Neuronal stem cell (in vitro differentiated cells): ENCODE data around the gene CD80.
"Not testable (repeated sequence)": the region's sequence is repeated elsewhere in the genome, so short reads cannot be mapped to it uniquely, and the experiment has no call there.

Experiments
- DNase-seq: peaks from one replicate; pipeline ENCODE4 v3.0.0-alpha.2; 2013; ENCODE audit warnings: low spot score
- H2AFZ ChIP-seq: one replicate; pipeline ENCODE4 v1.6.1; 2013; ENCODE audit warnings: mild to moderate bottlenecking, low read length, inconsistent platforms
- H2AK5ac ChIP-seq: 2 replicates; pipeline ENCODE4 v1.6.1; 2013; ENCODE audit warnings: low read depth, mild to moderate bottlenecking, inconsistent platforms, low read length, moderate library complexity, mixed read lengths
- H2BK120ac ChIP-seq: 2 replicates; pipeline ENCODE4 v1.6.1; 2013; ENCODE audit warnings: low read depth, mild to moderate bottlenecking, inconsistent platforms, low read length, moderate library complexity, mixed read lengths
- H2BK12ac ChIP-seq: one replicate; pipeline ENCODE4 v1.6.1; 2013; ENCODE audit warnings: low read length, inconsistent platforms
- H2BK15ac ChIP-seq: 2 replicates; pipeline ENCODE4 v1.6.1; 2013; ENCODE audit warnings: mild to moderate bottlenecking, low read length, inconsistent platforms, mixed read lengths
- H2BK5ac ChIP-seq: one replicate; pipeline ENCODE4 v1.6.1; 2013; ENCODE audit warnings: inconsistent platforms, mild to moderate bottlenecking, low read length, moderate library complexity
- H3K14ac ChIP-seq: one replicate; pipeline ENCODE4 v1.6.1; 2013; ENCODE audit warnings: low read length, inconsistent platforms
- H3K18ac ChIP-seq: 2 replicates; pipeline ENCODE4 v1.6.1; 2013; ENCODE audit warnings: low read length, inconsistent platforms
- H3K23ac ChIP-seq: 2 replicates; pipeline ENCODE4 v1.6.1; 2013; ENCODE audit warnings: low read depth, mild to moderate bottlenecking, mixed read lengths, low read length, inconsistent platforms; ENCODE audit not compliant: poor library complexity
- H3K27ac ChIP-seq: replicated peaks from 3 replicates; pipeline ENCODE4 v1.5.1; 2013; ENCODE audit warnings: low read length, inconsistent platforms
- H3K27me3 ChIP-seq, 3 experiments: 2 replicates each; pipeline ENCODE4 v1.6.1; 2013; ENCODE audit warnings: low read length in 3 of 3, mild to moderate bottlenecking in 2 of 3, inconsistent platforms in 1 of 3, low read depth in 1 of 3, mixed read lengths in 1 of 3, moderate library complexity in 1 of 3; ENCODE audit not compliant: control insufficient read depth in 3 of 3, insufficient read depth in 3 of 3
- H3K36me3 ChIP-seq, 2 donors: replicated peaks in 1 of 2; 2 replicates each; pipeline ENCODE4 v1.6.1; 2013; ENCODE audit warnings: low read length in 2 of 2; ENCODE audit not compliant: control insufficient read depth in 2 of 2, insufficient read depth in 2 of 2
- H3K4ac ChIP-seq: 2 replicates; pipeline ENCODE4 v1.6.1; 2013; ENCODE audit warnings: inconsistent platforms, mild to moderate bottlenecking, low read length, moderate library complexity
- H3K4me1 ChIP-seq, 2 donors: 1 replicate in 1 of 2; 2 replicates in 1 of 2; pipeline ENCODE4 v1.6.1; 2013; ENCODE audit warnings: low read length in 2 of 2, low read depth in 1 of 2; ENCODE audit not compliant: control insufficient read depth in 2 of 2, insufficient read depth in 1 of 2
- H3K4me2 ChIP-seq: one replicate; pipeline ENCODE4 v1.6.1; 2013; ENCODE audit warnings: mild to moderate bottlenecking, low read length, inconsistent platforms; ENCODE audit not compliant: insufficient read depth, poor library complexity, severe bottlenecking
- H3K4me3 ChIP-seq, 2 donors: 2 replicates each; pipeline ENCODE4 v1.5.1; 2013; ENCODE audit warnings: low read length in 2 of 2, mild to moderate bottlenecking in 2 of 2, inconsistent platforms in 1 of 2, moderate library complexity in 1 of 2
- H3K79me1 ChIP-seq: one replicate; pipeline ENCODE4 v1.6.1; 2013; ENCODE audit warnings: low read depth, mild to moderate bottlenecking, inconsistent platforms, low read length, moderate library complexity
- H3K9ac ChIP-seq: one replicate; pipeline ENCODE4 v1.6.1; 2013; ENCODE audit warnings: mild to moderate bottlenecking, low read depth, low read length, inconsistent platforms; ENCODE audit not compliant: poor library complexity
- H3K9me3 ChIP-seq, 2 donors: replicated peaks in 1 of 2; 2 replicates each; pipeline versions ENCODE3 to v1.6.1; 2013; ENCODE audit warnings: low read length in 2 of 2, mild to moderate bottlenecking in 2 of 2, inconsistent platforms in 1 of 2, low read depth in 1 of 2, mixed read lengths in 1 of 2, moderate library complexity in 1 of 2; ENCODE audit not compliant: control insufficient read depth in 2 of 2, insufficient read depth in 1 of 2
- H4K8ac ChIP-seq: one replicate; pipeline ENCODE4 v1.6.1; 2013; ENCODE audit warnings: low read depth, mild to moderate bottlenecking, inconsistent platforms, low read length, moderate library complexity
- H4K91ac ChIP-seq: one replicate; pipeline ENCODE4 v1.6.1; 2013; ENCODE audit warnings: low read length, low read depth, mild to moderate bottlenecking, inconsistent platforms; ENCODE audit not compliant: poor library complexity
- WGBS, 2 donors: extraction: QIAGEN DNeasy Blood & Tissue Kit; methylation state at CpG; one replicate each; pipeline ENCODE4 v1.1.7; 2013; ENCODE audit warnings: missing lambda C conversion rate in 2 of 2, mixed read lengths in 1 of 2; ENCODE audit not compliant: insufficient read length in 2 of 2, insufficient replicate concordance in 1 of 2; ENCODE audit errors: extremely low coverage in 2 of 2; 5-methylcytosine and 5-hydroxymethylcytosine counted together

CD80 gene

DNA sequence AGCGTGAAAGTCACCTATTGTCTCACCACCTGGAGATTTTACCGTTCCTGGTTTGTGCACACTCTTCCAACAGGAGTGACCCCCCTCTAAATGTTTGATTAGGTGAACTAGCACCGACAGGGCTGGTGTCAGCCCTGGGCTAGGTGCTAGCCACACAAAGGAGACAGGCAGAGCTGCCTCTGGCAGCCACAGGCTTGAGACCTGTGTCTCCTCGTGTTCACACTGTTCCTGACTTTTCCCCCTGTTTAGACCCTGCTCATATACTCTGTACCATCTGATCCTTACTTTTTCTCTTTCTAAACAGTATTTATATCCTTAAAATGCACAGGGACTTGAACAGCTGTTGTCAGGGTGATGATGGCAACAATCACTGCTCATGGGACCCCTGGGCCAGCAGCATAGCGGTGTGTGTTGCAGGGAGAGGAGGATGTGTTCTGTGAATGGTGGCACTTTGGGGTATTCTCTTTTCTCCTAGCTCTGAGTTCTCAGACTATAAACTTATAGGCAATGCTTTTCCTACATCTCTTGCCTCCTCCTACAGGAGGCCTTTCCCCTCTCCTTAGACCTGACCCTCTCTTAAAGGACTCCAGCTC is 5.5 kb downstream of the CD80 start:
- Histone ChIP-seq H2BK120ac (no peak overlapping the region), H3K23ac (no peak overlapping the region), H3K79me1 (no peaks in the 10 kb centered on the region), H3K9ac (no peak overlapping the region), H3K27ac (no peak overlapping the region), H3K4ac (no peak overlapping the region), H2BK5ac (no peak overlapping the region), H2BK12ac (no peak overlapping the region), H3K36me3 (no peaks in the 10 kb centered on the region), H3K4me3 (no peak overlapping the region), H3K18ac (no peak overlapping the region), H4K8ac (no peak overlapping the region), H3K27me3 (peaks cover 0 to 31% (median 0%) of the 10 kb centered on the region in 3 experiments), H4K91ac (no peak overlapping the region), H3K4me1 (no peaks in the 10 kb centered on the region), H2AK5ac (no peak overlapping the region), H3K9me3 (no peaks in the 10 kb centered on the region), H3K14ac (no peak overlapping the region), H3K4me2 (no peak overlapping the region), H2BK15ac (no peak overlapping the region), H2AFZ (peak overlapping the region; percentile 44)
- no CpG with 5 or more reads among the region's 5 CpGs for WGBS, 2 donors
- DNase-seq = no peak

DNA sequence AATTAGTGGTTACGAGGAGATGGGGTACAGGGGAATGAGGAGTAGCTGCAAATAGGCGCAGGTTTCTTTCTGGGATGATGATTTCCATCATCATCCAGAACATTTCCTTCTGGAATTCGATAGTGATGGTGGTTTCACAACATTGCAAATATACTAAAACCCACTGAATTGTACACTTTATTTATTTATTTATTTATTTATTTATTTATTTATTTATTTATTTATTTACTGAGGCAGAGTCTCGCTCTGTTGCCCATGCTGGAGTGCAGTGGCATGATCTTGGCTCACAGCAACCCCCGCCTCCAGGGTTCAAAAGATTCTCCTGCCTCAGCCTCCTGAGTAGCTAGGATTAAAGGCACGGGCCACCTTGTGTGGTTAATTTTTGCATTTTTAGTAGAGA is 6.5 kb downstream of the CD80 start:
- not testable (repeated sequence) for DNase-seq, H2BK12ac ChIP-seq, H3K9ac ChIP-seq, H3K4me3 ChIP-seq, H2AK5ac ChIP-seq, H3K79me1 ChIP-seq, H2BK120ac ChIP-seq, H2BK5ac ChIP-seq, H3K14ac ChIP-seq, H2AFZ ChIP-seq, H3K18ac ChIP-seq, H3K23ac ChIP-seq, H2BK15ac ChIP-seq, H4K8ac ChIP-seq, H4K91ac ChIP-seq, H3K27ac ChIP-seq, H3K36me3 ChIP-seq, H3K9me3 ChIP-seq, H3K4me1 ChIP-seq, H3K4me2 ChIP-seq, H3K4ac ChIP-seq
- no CpG with 5 or more reads among the region's 6 CpGs for WGBS, 2 donors
- peaks cover 0 to 31% (median 0%) of the 10 kb centered on the region in 3 experiments for H3K27me3 ChIP-seq

DNA sequence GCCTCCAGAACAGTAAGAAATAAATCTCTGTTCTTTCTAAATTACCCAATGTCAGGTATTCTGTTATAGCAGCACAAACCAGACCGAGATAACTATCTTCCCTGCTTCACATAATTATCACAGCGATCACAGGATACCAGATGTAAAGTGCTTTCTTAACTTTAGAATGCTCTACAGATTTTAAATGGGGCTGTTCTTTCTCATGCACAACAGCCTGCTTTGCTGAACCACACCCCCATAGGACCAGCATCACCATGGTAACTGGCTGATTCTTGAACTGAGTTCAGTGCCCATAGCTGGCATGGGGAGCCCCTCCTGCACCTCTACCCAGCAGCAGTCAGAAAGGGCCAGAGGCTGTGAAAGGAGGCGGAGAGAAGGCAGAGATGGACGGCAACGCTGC is 7.8 kb downstream of the CD80 start:
- H3K27ac ChIP-seq = no peak overlapping the region
- peaks cover 0 to 24% (median 0%) of the 10 kb centered on the region in 3 experiments for H3K27me3 ChIP-seq
- no peak overlapping the region for H2BK15ac ChIP-seq
- DNase-seq = no peak
- H3K4me3 ChIP-seq = no peak overlapping the region
- H4K91ac ChIP-seq = no peak overlapping the region
- no peaks in the 10 kb centered on the region for H3K36me3 ChIP-seq
- no peaks in the 10 kb centered on the region for H3K9me3 ChIP-seq
- WGBS, 2 donors = no CpG with 5 or more reads among the region's 5 CpGs
- no peak overlapping the region for H2BK5ac ChIP-seq
- no peak overlapping the region for H2BK120ac ChIP-seq
- no peak overlapping the region for H3K18ac ChIP-seq
- H4K8ac ChIP-seq = no peak overlapping the region
- H3K79me1 ChIP-seq = no peaks in the 10 kb centered on the region
- H2BK12ac ChIP-seq = no peak overlapping the region
- no peak overlapping the region for H2AFZ ChIP-seq
- H3K4me1 ChIP-seq = no peaks in the 10 kb centered on the region
- H2AK5ac ChIP-seq = peak overlapping the region; percentile 34
- peak overlapping the region; percentile 10 for H3K9ac ChIP-seq
- peak overlapping the region; percentile 35 for H3K23ac ChIP-seq
- no peak overlapping the region for H3K4me2 ChIP-seq
- no peak overlapping the region for H3K4ac ChIP-seq
- H3K14ac ChIP-seq = peak overlapping the region; percentile 79

DNA sequence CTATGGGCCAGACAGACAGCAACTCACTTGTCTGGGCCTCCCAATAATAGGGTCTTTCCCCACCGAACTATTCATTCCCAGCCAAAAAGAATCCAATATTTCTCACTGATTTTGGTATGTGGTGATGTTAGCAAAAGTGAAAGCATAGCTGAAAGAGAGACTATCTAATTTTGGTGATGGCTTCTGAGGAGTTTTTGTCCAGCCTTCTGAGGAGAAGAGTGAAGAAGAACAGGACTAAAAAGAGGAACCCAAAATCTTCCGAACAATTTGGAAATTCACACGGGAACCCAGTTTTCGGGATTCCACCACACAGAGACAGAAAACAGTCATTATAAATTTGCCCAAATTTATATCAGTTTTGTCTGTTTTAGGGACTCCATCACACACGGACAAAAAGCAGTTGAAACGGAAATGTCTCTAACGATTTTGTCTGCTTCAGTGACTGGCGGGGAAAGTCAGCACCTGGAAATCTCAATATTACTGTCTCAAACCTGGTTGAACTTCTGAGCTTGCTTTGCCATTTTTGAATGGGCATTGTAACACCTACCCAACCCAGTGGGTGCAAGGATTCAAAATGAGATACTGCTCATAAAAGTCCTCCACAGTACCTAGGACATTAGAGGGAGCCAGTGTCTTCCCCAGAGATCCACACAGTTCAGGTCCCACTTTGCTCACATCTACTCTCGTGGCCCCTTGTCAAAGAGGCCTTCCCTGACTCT is 9.1 kb downstream of the CD80 start:
- no peak overlapping the region for H2BK5ac ChIP-seq
- H3K9me3 ChIP-seq = no peaks in the 10 kb centered on the region
- no peak overlapping the region for H3K4ac ChIP-seq
- no peak overlapping the region for H3K14ac ChIP-seq
- no peaks in the 10 kb centered on the region for H3K36me3 ChIP-seq
- no peak overlapping the region for H2BK15ac ChIP-seq
- no CpG with 5 or more reads among the region's 9 CpGs for WGBS, 2 donors
- no peak overlapping the region for H3K4me3 ChIP-seq
- H2BK12ac ChIP-seq = no peak overlapping the region
- no peak overlapping the region for H4K8ac ChIP-seq
- H2AK5ac ChIP-seq = no peak overlapping the region
- H3K27me3 ChIP-seq = peaks cover 0 to 13% (median 0%) of the 10 kb centered on the region in 3 experiments
- H4K91ac ChIP-seq = no peak overlapping the region
- no peak overlapping the region for H3K9ac ChIP-seq
- no peaks in the 10 kb centered on the region for H3K4me1 ChIP-seq
- no peak overlapping the region for H3K27ac ChIP-seq
- H3K23ac ChIP-seq = no peak overlapping the region
- no peak for DNase-seq
- H3K4me2 ChIP-seq = no peak overlapping the region
- no peak overlapping the region for H2AFZ ChIP-seq
- no peak overlapping the region for H3K18ac ChIP-seq
- H3K79me1 ChIP-seq = no peaks in the 10 kb centered on the region
- H2BK120ac ChIP-seq = no peak overlapping the region
